Panc1 (cell line): ENCODE results near the gene SMCHD1. TPM values are rescaled to one million over a fixed set of nuclear protein-coding genes. Genes with fewer than 3 reads are reported as not detected.

Experiments used
- ATAC-seq: fragments of 200-7000 bp; cut with Tn5 transposase; 2 replicates; pipeline ENCODE4 v1.9.1; 2020; ENCODE audit warnings: mild to moderate bottlenecking, moderate library complexity
- BruUV-seq: library from RNA; stranded (reverse); fragments of 400-500 nt; replicated peaks from 2 replicates; lab custom pipeline; 2021; lab: Mats Ljungman, UMichigan
- CTCF ChIA-PET: fragments of 300-600 bp; sonication (Branson Sonifier 250); formaldehyde crosslinking; loops from one replicate; lab custom pipeline; 2022; ENCODE audit warnings: antibody characterized with exemption; lab: Charles Lee
- POLR2A ChIA-PET: fragments of 300-600 bp; sonication (Branson Sonifier 250); formaldehyde crosslinking; loops from one replicate; lab custom pipeline; 2022; ENCODE audit warnings: antibody characterized with exemption; lab: Charles Lee
- DNase-seq: peaks from one replicate; pipeline ENCODE4 v3.0.0-alpha.2; 2010; ENCODE audit warnings: low read depth, low spot score
- H3K27ac ChIP-seq: 2 replicates; pipeline ENCODE4 v1.5.1; 2011; ENCODE audit warnings: mild to moderate bottlenecking, low read length, inconsistent platforms
- H3K27me3 ChIP-seq: fragments of 200-500 bp; sonication (Bioruptor generic); 2 replicates; pipeline ENCODE4 v1.6.0; 2014; ENCODE audit warnings: low read length, inconsistent platforms; ENCODE audit not compliant: control insufficient read depth, insufficient read depth
- H3K36me3 ChIP-seq: fragments of 200-500 bp; sonication (Bioruptor generic); 2 replicates; pipeline ENCODE4 v1.5.1; 2014; ENCODE audit warnings: inconsistent platforms, mild to moderate bottlenecking, low read length, moderate library complexity; ENCODE audit not compliant: control insufficient read depth, insufficient read depth
- H3K4me1 ChIP-seq: 2 replicates; pipeline ENCODE4 v1.5.1; 2011; ENCODE audit warnings: inconsistent platforms, mild to moderate bottlenecking, low read length, moderate library complexity; ENCODE audit not compliant: control insufficient read depth, insufficient read depth
- H3K4me3 ChIP-seq, 2 experiments: 2 replicates each; pipeline ENCODE4 v1.5.1; 2011 to 2012; ENCODE audit warnings: low read depth in 2 of 2, low read length in 2 of 2, mild to moderate bottlenecking in 2 of 2, inconsistent platforms in 1 of 2, moderate library complexity in 1 of 2
- H3K9me3 ChIP-seq: fragments of 200-500 bp; sonication (Bioruptor generic); 2 replicates; pipeline ENCODE4 v1.5.1; 2014; ENCODE audit warnings: low read depth, mild to moderate bottlenecking, inconsistent platforms, low read length, moderate library complexity; ENCODE audit not compliant: control insufficient read depth, insufficient read depth
- CTCF ChIP-seq: fragments of 450-650 bp; IDR thresholded peaks from 2 replicates; pipeline ENCODE4 v1.5.1; 2017; ENCODE audit warnings: mild to moderate bottlenecking
- POLR2AphosphoS5 ChIP-seq: IDR thresholded peaks from 2 replicates; pipeline ENCODE4 v1.6.1; 2012; ENCODE audit warnings: mild to moderate bottlenecking, low read depth, low read length, moderate library complexity
- SIN3A ChIP-seq: IDR thresholded peaks from 2 replicates; pipeline ENCODE4 v1.6.1; 2012; ENCODE audit warnings: low read depth, mild to moderate bottlenecking, low read length, moderate library complexity, borderline replicate concordance; ENCODE audit not compliant: insufficient read depth
- TCF7L2 ChIP-seq: IDR thresholded peaks from 2 replicates; pipeline ENCODE4 v1.6.1; 2011; ENCODE audit warnings: mild to moderate bottlenecking, low read depth, low read length, inconsistent platforms
- in situ Hi-C: cut with HindIII; loops from 2 replicates; pipeline ENCODE4 v1.10.0; 2016; ENCODE audit warnings: low sequenced_read_pairs, low pct_unique_long_range_greater_than_20kb
- intact Hi-C: fragments of 100-400 bp; cut with micrococcal nuclease; formaldehyde crosslinking; loops from one replicate; pipeline ENCODE4 v1.10.0; 2022; ENCODE audit not compliant: unreplicated experiment
- total RNA-seq: library from RNA; stranded (reverse); gene quantifications from one replicate; pipeline ENCODE4 v1.2.1, GENCODE V29; 2021; ENCODE audit not compliant: unreplicated experiment
- TF ChIP-seq, protein P1 (sequence below), 2 experiments: IDR thresholded peaks; 2 replicates each; pipeline ENCODE4 v1.6.1; 2011 to 2012; ENCODE audit warnings: low read depth in 2 of 2, control low read depth in 1 of 2, low read length in 1 of 2, mild to moderate bottlenecking in 1 of 2, moderate library complexity in 1 of 2; ENCODE audit not compliant: insufficient read depth in 1 of 2

The SMCHD1 gene
- total RNA-seq, 1 experiment from 2014 or later: 40.9 TPM

- Histone ChIP-seq H3K9me3 (no peaks in the 10 kb centered on the region), H3K36me3 (peaks cover 50% of the 10 kb centered on the region), H3K27me3 (no peaks in the 10 kb centered on the region), H3K27ac (no peak overlapping the region), H3K4me1 (no peaks in the 10 kb centered on the region), H3K4me3 (no peak overlapping the region)
- ChIA-PET CTCF (no interaction called here), POLR2A (no interaction called here)
- intact Hi-C loops: no loop called here
- DNase-seq (no peak), ATAC-seq (no peak)
- in situ Hi-C loops: no loop called here
- BruUV-seq: no TSS peak
- TF ChIP-seq TCF7L2 (no peak), SIN3A (no peak), POLR2AphosphoS5 (no peak), CTCF (no peak)
- TF ChIP-seq, protein P1, sequence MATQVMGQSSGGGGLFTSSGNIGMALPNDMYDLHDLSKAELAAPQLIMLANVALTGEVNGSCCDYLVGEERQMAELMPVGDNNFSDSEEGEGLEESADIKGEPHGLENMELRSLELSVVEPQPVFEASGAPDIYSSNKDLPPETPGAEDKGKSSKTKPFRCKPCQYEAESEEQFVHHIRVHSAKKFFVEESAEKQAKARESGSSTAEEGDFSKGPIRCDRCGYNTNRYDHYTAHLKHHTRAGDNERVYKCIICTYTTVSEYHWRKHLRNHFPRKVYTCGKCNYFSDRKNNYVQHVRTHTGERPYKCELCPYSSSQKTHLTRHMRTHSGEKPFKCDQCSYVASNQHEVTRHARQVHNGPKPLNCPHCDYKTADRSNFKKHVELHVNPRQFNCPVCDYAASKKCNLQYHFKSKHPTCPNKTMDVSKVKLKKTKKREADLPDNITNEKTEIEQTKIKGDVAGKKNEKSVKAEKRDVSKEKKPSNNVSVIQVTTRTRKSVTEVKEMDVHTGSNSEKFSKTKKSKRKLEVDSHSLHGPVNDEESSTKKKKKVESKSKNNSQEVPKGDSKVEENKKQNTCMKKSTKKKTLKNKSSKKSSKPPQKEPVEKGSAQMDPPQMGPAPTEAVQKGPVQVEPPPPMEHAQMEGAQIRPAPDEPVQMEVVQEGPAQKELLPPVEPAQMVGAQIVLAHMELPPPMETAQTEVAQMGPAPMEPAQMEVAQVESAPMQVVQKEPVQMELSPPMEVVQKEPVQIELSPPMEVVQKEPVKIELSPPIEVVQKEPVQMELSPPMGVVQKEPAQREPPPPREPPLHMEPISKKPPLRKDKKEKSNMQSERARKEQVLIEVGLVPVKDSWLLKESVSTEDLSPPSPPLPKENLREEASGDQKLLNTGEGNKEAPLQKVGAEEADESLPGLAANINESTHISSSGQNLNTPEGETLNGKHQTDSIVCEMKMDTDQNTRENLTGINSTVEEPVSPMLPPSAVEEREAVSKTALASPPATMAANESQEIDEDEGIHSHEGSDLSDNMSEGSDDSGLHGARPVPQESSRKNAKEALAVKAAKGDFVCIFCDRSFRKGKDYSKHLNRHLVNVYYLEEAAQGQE (IDR thresholded peaks at IDR 0.05; ENCODE audit: insufficient read depth in 1 of 2, low read depth in 2 of 2, low read length in 1 of 2): no peak
Measured at GRCh38 chr18:2774669-2775068, 119.1 kb downstream of the SMCHD1 start.

DNA sequence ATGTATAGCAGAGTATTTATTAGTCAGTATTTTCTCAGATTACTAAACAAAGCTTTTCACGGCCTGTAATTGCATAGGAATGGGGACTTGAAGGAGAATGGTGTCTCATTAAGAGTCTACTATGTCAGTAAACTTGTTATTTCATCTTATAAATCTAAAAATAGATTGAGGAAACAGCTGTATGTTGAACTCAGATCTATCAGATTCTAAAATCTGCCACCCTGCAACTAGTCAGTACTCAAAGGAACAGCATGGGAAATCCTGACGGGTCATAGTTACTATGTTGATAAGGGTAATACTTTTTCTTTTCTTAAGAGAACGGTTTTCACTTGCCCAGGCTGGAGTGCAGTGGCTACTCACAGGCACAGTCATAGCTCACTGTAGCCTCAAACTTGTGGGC, 121.1 kb downstream of the SMCHD1 start:
- no peak for DNase-seq
- CTCF ChIA-PET: no interaction called here
- in situ Hi-C loops: no loop called here

More for the DNA sequence above, 121.1 kb downstream of the SMCHD1 start:
- no peak for TF ChIP-seq POLR2AphosphoS5
- TF ChIP-seq, protein P1 (IDR thresholded peaks at IDR 0.05; ENCODE audit: insufficient read depth in 1 of 2, low read depth in 2 of 2, low read length in 1 of 2): no peak
- TF ChIP-seq CTCF: no peak
- TF ChIP-seq TCF7L2: no peak
- TF ChIP-seq SIN3A: no peak
- ATAC-seq: no peak
- intact Hi-C loops: no loop called here
- H3K27ac ChIP-seq: no peak overlapping the region
- no peaks in the 10 kb centered on the region for H3K27me3 ChIP-seq
- H3K4me1 ChIP-seq: no peaks in the 10 kb centered on the region
- peaks cover 35% of the 10 kb centered on the region for H3K36me3 ChIP-seq
- H3K4me3 ChIP-seq: no peak overlapping the region
- no peaks in the 10 kb centered on the region for H3K9me3 ChIP-seq
- POLR2A ChIA-PET: no interaction called here
- BruUV-seq: no TSS peak
